GM19043 (cell line): Measurements from ENCODE around the gene HNRNPK.

Experiments used
- ATAC-seq: cut with Tn5 transposase; IDR thresholded peaks from one replicate; pipeline ENCODE4 v1.9.1; 2021; ENCODE audit warnings: low read depth; ENCODE audit not compliant: unreplicated experiment

Gene HNRNPK

DNA sequence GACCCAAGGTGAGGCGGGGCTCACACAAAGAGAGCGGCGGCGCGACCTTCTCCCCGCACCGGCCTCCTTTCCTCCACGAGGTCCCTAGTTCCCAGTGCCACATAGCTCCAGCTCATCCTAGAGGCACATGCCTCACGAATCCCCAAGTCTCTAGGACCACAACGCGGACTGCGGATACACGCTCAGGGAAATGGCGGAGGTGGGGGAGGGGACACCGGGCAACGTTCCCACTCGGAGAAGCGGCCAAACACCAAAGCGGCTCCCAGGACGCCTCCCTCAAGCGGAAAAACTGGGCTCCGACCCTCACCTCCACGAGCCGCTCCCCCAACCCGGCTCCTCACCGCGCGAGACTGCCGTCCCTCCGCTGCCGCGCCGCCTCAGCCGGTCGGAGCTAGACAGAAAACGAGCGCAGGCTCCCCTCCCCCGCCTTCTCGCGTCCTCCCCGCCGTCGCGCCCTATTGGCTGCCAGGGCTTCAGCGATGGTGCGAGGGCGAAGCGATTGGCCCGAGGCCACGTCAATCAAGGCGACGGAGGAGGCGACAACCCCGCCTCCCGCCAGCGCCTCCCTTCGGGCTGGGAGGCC, at the start of gene HNRNPK:
HNRNPK (minus strand) TSS at position 404 of the 583 bp plus-strand sequence. CDS start 1,963 bp downstream, outside the sequence.
- ATAC-seq, result peak; percentile 81

DNA sequence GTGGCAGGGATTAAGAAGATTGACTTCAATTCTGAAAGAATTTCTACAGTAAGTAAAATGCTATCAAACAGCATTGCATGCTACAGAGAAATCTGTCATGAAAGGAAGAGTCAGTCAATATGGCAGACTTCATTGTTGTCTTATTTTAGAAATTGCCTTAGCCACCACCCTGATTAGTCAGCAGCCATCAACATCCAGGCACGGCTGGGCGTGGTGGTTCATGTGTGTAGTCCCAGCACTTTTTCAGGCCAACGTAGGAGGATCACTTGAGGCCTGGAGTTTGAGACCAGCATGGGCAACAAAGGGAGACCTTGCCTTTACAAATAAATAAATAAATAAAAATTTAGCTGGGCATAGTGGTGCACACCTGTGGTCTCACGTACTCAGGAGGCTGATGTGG, 47.2 kb upstream of the HNRNPK start:
- no peak for ATAC-seq

DNA sequence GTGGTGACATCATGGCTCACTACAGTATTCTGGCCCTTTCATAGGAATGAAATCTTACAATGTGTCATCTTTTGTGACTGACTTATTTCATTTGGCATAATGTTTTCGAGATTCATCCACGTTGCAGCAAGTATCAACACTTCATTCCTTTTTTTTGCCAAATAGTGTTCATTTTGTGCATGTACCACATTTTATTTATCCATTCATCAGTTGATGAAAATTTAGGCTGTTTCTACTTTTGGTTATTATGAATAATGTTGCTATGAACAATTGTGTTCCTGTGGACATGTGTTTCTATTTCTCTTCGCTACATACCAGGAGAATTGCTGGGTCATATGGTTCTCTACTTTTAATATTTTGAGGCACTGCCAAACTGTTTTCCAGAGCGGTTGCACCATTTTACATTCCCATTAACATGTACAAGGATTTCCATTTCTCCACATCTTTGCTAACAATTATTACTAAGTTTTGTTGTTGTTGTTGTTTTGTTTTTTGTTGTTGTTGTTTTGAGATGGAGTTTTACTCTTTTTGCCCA, 44.1 kb upstream of the HNRNPK start:
- ATAC-seq, result no peak

DNA sequence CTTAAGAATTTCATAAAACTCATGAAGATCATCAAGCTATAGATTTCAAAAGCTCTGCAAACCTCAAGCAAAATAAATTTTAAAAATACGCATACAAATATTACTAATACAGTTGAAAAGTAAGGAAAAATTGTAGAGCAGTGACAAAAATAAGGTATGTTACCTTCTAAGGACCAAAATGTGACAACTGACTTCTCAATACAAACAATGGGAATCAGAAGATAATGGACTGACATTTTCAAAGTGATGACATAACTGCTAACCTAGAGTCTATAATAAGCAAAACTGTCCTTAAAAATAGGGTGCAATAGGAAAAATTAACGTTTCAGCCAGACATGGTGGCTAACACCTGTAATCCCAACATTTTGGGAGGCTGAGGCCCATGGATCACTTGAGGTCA, 27.6 kb upstream of the HNRNPK start:
- no peak for ATAC-seq

DNA sequence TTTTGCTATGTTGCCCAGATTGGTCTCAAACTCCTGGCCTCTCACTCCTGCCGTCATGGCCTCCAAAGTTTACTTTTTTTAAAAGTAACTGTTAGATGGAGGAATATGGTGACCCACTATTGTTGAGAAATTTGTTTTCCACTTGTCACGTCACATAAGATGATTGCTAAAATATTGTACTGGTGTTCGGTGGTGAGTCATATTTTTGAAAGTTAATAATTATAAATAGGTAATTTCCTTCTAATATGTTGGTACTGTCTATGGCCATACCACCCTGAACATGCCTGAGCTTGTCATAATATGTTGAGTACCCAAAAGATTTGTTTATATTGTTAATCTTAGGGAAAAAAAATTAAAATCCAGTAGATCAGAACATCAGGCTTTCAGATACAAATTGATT, 23.2 kb upstream of the HNRNPK start:
- ATAC-seq, result no peak

DNA sequence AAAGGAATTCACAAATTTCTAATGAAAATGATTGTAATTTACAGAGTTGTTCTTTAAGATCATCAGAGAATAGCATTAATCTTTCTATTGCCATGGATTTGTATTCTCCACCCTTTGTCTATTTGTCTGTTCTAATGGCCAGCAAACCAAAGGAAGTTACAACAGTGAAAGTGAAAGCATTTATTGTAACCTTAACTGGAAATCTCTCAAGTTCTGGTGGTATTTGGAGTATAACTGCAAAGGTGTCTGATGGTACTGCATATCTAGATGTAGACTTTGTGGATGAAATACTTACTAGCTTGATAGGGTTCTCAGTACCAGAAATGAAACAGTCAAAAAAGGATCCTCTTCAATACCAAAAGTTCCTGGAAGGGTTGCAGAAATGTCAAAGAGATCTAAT, 22.3 kb upstream of the HNRNPK start:
- peak; percentile 76 for ATAC-seq

DNA sequence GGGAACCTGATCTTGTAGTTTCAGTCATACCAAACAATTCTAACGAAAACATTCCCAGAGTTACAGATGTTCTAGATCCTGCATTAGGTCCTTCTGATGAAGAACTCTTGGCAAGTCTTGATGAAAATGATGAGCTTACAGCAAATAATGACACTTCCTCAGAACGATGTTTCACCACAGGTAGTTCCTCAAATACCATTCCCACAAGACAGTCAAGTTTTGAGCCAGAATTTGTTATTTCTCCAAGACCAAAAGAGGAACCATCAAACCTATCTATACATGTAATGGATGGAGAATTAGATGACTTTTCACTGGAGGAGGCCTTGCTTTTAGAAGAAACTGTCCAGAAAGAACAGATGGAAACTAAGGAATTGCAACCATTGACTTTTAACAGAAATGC, 21.6 kb upstream of the HNRNPK start:
- ATAC-seq, result no peak

DNA sequence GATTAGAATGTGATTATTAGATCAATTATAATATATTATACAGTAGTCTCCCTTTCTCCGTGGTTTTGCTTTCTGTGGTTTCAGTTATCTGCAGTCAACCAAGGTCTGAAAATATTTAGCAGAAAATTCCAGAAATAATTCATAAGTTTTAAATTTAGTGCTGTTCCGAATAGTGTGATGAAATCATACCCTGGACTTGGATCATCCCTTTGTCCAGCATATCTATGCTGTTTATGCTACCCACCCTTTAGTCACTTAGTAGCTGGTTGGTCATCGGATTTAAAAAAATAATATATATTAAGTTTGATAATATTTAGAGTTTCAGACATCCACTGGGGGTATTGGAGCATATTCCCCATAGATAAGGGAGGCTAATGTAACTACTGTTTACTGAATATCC, 20.2 kb upstream of the HNRNPK start:
- ATAC-seq, result no peak

DNA sequence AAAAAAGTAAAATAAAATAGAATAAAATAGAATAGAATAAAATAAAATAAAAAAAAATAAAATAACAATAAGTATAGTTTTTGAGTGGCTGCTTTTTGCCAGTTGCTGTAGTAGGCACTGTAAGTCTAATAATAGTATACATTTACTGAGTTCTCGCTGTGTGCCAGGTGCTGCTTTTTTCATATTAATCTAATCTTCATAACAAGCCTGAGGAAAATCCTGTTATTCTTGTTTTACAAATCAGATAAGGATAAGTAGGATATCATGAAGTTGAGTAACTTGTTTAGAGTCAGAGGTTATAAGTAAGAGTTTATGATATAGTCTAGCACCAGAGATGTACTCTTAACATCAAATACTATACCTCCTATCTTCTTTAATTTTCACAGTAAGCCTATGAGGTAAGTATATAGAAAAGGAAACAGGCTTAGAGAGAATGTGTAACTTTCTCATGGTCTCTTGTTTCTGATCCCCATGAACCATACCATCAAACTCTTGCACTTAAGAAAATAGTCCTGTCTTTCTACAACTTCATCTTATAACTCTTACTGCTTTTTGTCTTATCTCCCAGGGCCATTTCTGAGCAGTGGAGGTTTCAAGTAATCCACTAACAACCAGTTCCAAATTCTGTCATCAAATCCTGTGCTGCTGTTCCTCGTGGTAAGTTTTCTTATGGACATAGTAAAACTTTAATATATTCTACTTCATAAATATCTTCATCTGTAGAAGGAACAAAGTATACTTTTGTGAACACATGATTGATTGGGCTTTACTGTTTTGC, 19.3 kb upstream of the HNRNPK start:
- ATAC-seq, result no peak

DNA sequence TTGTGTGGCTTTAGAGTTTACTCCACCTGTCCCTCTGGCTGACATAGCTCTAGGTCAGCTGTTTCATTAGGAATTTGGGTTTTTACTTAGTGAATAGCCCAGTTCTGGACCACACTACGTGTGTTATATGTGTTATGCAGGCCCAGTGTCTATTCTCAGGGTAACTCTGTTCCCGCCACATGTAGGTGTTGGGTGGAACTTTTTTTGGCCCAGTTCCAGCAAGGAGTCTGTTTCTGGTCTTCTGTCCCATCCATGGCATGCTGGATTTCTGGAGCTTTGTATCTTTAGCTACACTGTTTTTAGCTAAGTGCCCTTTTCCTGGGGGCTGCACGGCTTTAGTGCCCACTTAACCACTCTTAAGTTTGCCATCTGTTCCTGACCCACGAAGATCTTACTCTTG, 16.1 kb upstream of the HNRNPK start:
- ATAC-seq, result no peak

DNA sequence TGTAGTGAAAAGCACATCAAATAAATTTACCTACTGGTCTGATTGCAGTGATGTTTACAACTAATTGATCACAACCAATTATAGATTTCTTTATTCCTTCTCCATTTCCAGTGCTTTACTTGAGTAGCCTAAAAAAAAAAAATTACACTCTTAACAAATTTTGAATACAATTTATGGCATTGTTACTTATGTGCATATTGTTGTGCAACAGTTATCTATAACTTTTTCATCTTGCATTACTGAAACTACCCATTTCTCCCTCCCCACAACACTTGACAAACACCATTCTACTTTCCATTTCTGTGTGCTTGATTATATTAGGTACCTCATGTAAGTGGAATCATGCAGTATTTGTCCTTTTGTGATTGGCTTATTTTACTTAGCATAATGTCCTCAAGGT, 12.9 kb upstream of the HNRNPK start:
- no peak for ATAC-seq

DNA sequence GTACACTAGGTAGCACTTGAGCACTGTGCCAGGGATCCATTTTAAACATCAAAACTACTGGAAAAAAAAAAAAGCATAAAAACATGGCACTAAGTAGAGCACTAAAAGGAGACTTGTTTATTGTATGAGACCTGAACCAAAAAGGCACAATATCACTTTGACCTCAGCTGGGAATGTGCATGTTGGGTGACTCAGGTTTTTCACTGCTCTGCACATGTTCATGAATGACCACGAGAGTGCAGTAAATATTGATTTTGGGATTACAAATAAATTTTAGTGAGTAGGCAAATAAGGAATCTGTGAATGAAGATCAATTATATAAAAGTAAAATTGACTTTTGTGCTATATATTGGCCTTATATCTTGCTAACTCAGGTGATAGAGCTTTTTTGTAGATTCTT, 12.4 kb upstream of the HNRNPK start:
- ATAC-seq, result no peak

DNA sequence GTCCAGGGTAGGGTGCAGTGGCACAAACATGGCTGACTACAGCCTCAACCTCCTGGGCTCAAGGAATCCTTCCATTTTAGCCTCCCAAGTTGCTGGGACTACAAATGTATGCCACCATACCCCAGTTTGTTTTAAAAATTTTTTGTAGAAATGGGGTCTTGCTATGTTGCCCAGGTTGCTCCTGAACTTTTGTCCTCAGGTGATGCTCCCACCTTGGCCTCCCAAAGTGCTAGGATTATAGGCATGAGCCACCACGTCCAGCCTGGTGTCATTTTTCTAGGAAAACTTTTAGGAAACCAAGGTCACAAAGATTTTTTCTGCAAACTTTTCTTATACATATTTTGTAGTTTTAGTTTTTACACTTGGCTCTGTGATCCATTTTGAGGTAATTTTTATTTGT, 11.3 kb upstream of the HNRNPK start:
- ATAC-seq, result no peak

DNA sequence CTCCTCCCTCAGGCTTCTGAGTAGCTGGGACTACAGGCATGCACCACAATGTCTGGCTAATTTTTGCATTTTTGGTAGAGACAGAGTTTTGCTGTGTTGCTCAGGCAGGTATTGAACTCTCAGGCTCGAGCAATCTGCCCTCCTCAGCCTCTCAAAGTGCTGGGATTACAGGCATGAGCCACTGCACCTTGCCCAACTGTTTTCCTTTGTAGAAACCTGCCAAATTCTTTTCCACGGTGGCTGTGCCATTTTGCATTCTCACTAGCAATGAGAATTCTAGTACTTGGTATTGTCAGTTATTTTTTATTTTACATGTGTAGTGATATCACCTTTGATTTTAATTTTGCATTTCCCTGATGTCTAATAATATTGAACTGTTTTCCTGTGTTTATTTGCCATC, 8.4 kb upstream of the HNRNPK start:
- no peak for ATAC-seq

DNA sequence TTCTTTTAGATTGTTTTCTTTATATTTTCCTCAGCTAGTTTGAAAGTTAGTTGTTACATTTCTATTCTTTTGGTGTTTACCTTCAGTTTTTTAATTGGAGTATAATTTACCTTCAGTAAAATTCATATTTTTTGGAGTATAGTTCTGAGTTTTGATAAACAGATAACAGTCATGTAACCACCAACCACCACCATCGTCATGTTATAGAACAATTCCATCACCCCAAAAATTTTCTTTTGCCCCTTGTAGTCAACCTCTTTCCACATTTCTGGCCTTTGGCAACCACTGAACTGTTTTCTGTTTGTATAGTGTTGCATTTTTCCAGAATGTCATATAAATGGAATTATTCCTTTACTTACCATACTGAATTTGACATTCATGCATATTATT, 7.4 kb upstream of the HNRNPK start:
- ATAC-seq, result no peak

DNA sequence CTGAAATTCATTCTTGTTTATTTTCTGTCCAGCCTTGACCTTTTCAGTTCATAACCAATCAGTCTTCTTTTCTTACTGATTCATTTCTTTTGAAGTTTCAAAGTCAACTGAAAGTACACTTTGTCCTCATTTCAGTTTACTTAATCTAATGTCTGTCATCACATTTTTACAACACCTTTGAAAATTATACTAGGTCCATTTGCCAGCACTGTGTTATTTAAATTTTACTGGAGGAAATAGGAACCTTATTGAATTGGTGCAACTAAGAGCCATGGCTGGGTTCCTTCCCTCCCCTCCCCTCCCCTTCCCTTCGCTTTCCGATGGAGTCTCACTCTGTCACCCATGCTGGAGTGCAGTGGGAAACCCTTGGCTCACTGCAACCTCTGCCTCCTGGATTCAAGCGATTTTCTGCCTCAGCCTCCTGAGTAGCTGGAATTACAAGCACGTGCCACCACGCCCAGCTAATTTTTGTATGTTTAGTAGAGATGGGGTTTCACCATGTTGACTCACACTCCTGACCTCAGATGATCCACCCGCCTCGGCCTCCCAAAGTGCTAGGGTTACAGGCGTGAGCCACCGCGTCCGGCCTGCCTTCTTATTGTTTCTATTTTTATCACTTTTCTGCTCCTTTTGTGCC, 6.9 kb upstream of the HNRNPK start:
- no peak for ATAC-seq

DNA sequence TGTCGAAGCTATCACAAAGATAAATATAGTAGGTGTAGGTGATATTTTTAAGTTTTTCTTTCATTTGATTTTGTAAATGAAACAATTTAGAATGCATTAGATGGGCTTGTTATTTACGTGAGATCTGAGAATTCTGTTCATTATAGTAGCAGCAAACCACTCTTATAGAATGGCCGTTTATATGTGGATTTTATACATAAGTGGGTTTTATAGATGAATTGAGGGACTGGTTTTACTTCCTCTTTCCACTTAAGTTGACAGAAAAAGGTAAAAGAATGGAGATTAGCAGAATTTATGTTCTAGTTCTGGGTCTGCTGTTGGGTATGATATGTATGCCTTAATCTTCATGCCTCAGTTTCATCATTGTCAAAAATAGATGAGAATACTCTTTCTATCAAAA, 6.2 kb upstream of the HNRNPK start:
- no peak for ATAC-seq

DNA sequence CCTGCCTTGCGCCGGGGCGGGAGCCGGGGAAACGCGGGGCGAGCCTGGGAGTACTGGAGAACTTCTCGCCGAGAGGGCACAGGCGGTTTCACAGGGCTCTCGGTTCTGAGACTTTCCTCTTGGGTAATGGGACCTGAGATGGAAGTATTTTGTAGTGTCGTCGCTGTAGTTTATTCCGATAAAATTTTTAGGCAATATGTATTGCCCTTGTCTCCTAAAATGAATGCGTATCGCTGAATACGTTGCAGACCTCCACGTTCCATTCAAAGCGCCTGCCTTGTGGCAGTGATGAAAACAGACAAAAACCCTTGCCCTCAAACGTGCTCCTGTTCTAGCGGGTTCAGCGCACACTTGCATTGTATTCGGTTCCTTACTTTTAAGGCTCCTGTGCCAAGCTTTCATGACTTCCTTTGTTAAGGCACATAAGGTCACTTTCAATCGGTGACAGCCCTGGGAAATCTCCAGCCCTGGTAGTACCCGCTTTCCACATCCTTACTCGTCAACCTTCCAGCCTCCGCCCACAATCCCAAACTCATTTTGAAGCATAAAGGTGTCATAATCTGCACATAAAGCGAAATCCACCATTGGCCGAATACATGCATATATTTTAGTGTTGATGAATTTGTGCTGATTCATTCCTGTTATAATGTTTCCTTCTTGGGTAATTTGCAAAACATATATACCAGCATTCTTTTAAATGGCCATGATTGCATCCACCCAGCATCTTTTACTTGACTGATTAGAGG, 1.3 kb upstream of the HNRNPK start:
- ATAC-seq, result no peak

DNA sequence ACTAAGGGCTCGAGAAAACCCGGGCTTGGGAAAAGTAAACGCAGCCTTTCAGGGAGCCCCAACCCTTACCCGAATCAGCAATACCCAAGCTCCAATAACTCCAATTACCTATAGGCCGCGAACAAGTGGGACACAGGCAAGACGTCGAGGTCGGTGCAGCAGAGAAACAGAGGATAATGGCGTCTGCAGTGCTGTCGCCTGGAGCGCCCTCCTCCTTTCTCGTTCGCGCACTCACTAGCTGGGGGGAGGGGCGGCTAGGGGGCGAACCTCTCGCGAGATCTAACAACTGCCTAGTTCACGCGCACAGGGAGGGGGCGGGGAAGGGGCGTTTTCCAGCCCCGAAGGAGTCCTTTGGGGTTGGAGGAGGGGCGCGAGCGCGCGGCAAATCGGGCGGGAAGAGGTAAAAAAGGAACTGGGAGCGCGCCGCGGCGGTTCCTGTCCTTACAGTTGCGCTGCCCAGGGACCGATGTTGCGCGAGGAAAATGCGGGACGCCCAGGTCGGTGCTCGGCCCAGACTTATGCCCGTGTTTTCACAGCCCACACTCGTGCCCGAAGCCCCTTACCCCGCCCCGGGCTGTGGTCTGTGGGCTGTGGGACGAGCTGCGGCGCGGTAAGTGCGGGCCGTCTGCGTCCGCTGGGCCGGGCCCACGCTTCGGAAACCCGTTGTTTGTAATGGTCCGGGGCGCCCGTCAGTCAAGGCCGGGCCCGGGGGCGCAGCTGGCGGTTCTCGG, 545 bp upstream of the HNRNPK start, which contains the start of gene RMI1:
RMI1 (plus strand) TSS at position 411 of the 731 bp plus-strand sequence. CDS start 20,182 bp downstream, outside the sequence.
- peak; percentile 64 for ATAC-seq
